OCI-LY7 (cell line): ENCODE data around the gene IRS1. TPM values are rescaled to one million over a fixed set of nuclear protein-coding genes. Genes with fewer than 3 reads are reported as not detected.

Experiments
- BruUV-seq: library from RNA; stranded (reverse); fragments of 400-500 nt; replicated peaks from 2 replicates; lab custom pipeline; 2021; lab: Mats Ljungman, UMichigan
- CTCF ChIA-PET: fragments of 300-600 bp; sonication (Branson Sonifier 250); formaldehyde crosslinking; loops from one replicate; lab custom pipeline; 2022; ENCODE audit warnings: antibody characterized with exemption; ENCODE audit not compliant: unreplicated experiment; lab: Charles Lee
- POLR2A ChIA-PET: fragments of 300-600 bp; sonication (Branson Sonifier 250); formaldehyde crosslinking; loops from one replicate; lab custom pipeline; 2022; ENCODE audit warnings: antibody characterized with exemption; lab: Charles Lee
- DNase-seq: peaks from one replicate; pipeline ENCODE4 v3.0.0-alpha.2; 2015; ENCODE audit warnings: low spot score
- H2AFZ ChIP-seq: fragments of 200-600 bp; sonication (generic), shearing (Covaris generic); 2 replicates; pipeline ENCODE4 v1.6.1; 2014; ENCODE audit warnings: mild to moderate bottlenecking, antibody characterized with exemption, low read length, moderate library complexity
- H3K27ac ChIP-seq: fragments of 200-600 bp; sonication (generic); 2 replicates; pipeline ENCODE4 v1.5.1; 2014; ENCODE audit warnings: mixed run types, low read depth, mild to moderate bottlenecking, moderate library complexity, low read length, inconsistent platforms; ENCODE audit not compliant: poor library complexity, severe bottlenecking
- H3K36me3 ChIP-seq: fragments of 200-600 bp; sonication (generic); 2 replicates; pipeline ENCODE4 v1.6.1; 2014; ENCODE audit warnings: mild to moderate bottlenecking, antibody characterized with exemption, low read length, moderate library complexity, mixed read lengths; ENCODE audit not compliant: insufficient read depth
- H3K4me1 ChIP-seq: fragments of 200-600 bp; sonication (generic); 2 replicates; pipeline ENCODE4 v1.5.1; 2014; ENCODE audit warnings: mild to moderate bottlenecking, low read length; ENCODE audit not compliant: insufficient read depth, poor library complexity, severe bottlenecking
- H3K4me2 ChIP-seq: fragments of 200-600 bp; sonication (generic); 2 replicates; pipeline ENCODE4 v1.6.1; 2014; ENCODE audit warnings: mild to moderate bottlenecking, low read length
- H3K4me3 ChIP-seq: fragments of 200-600 bp; sonication (generic); 2 replicates; pipeline ENCODE4 v1.5.1; 2014; ENCODE audit warnings: mild to moderate bottlenecking, low read depth, low read length; ENCODE audit not compliant: poor library complexity, severe bottlenecking
- H3K79me2 ChIP-seq: fragments of 200-600 bp; sonication (generic); 2 replicates; pipeline ENCODE4 v1.6.1; 2016; ENCODE audit warnings: low read depth, mild to moderate bottlenecking, low read length, moderate library complexity, mixed read lengths; ENCODE audit not compliant: insufficient read depth
- H3K9me2 ChIP-seq: fragments of 200-600 bp; sonication (generic); 2 replicates; pipeline ENCODE4 v1.6.1; 2016; ENCODE audit warnings: mild to moderate bottlenecking, low read length, mixed read lengths; ENCODE audit not compliant: insufficient read depth
- H3K9me3 ChIP-seq: fragments of 200-600 bp; sonication (generic); 2 replicates; pipeline ENCODE4 v1.6.1; 2014; ENCODE audit warnings: mild to moderate bottlenecking, mixed run types, low read length, mixed read lengths
- H4K20me1 ChIP-seq: fragments of 200-600 bp; sonication (generic); 2 replicates; pipeline ENCODE4 v1.6.1; 2014; ENCODE audit warnings: mild to moderate bottlenecking, antibody characterized with exemption, low read length, moderate library complexity, mixed read lengths; ENCODE audit not compliant: insufficient read depth
- CTCF ChIP-seq: fragments of 200-600 bp; sonication (generic); conservative IDR thresholded peaks from 2 replicates; pipeline ENCODE4 v1.5.1; 2014; ENCODE audit warnings: mild to moderate bottlenecking, antibody characterized with exemption, low read length, moderate library complexity, mixed read lengths
- EZH2phosphoT487 ChIP-seq: fragments of 200-600 bp; sonication (generic); IDR thresholded peaks from 2 replicates; pipeline ENCODE4 v1.6.1; 2018; ENCODE audit warnings: low read depth, borderline replicate concordance, mild to moderate bottlenecking, mixed run types, antibody characterized with exemption, low read length, moderate library complexity, mixed read lengths
- intact Hi-C: fragments of 100-400 bp; cut with micrococcal nuclease; formaldehyde crosslinking; loops from one replicate; pipeline ENCODE4 v1.10.0; 2022; ENCODE audit not compliant: unreplicated experiment
- total RNA-seq, 2 experiments: library from RNA; depleted of rRNA in 1 of 2; stranded (reverse); fragments of >200 nt in 1 of 2; shearing (Covaris generic) in 1 of 2; gene quantifications; 2 replicates each; pipeline ENCODE4 v1.2.3, GENCODE V29; 2014 to 2022

Gene IRS1
- total RNA-seq, 2 experiments from 2014 or later = 18.1 to 23.5 TPM

GRCh38 chr2:226693521-226693920 is 106.1 kb downstream of the IRS1 start:
- DNase-seq = no peak
- intact Hi-C loops = loop anchor here (5.0 kb wide), 1 partner anchor 104 kb away; the partner anchor contains the start of gene IRS1
- Histone ChIP-seq H3K4me2 (no peak overlapping the region), H3K4me3 (no peak overlapping the region), H3K79me2 (no peaks in the 10 kb centered on the region), H2AFZ (no peak overlapping the region), H3K9me2 (no peaks in the 10 kb centered on the region), H3K36me3 (no peaks in the 10 kb centered on the region), H3K27ac (no peak overlapping the region), H3K9me3 (no peaks in the 10 kb centered on the region), H3K4me1 (no peaks in the 10 kb centered on the region), H4K20me1 (no peaks in the 10 kb centered on the region)
- ChIA-PET POLR2A (interaction anchor here (0.6 to 1.1 kb wide), 3 partner anchors 19 to 85 kb away, joined by 3 read pairs; no protein-coding TSS in a partner anchor), CTCF (no interaction called here)
- no TSS peak for BruUV-seq
- TF ChIP-seq EZH2phosphoT487 = no peak
- no peak for TF ChIP-seq CTCF

GRCh38 chr2:226692521-226693126 is 107.0 kb downstream of the IRS1 start:
- no peaks in the 10 kb centered on the region for H3K9me3 ChIP-seq
- no peak overlapping the region for H3K27ac ChIP-seq
- H4K20me1 ChIP-seq = no peaks in the 10 kb centered on the region
- H3K4me1 ChIP-seq = no peaks in the 10 kb centered on the region
- intact Hi-C loops = loop anchor here (5.0 kb wide), 1 partner anchor 105 kb away; the partner anchor contains the start of gene IRS1
- H3K4me3 ChIP-seq = no peak overlapping the region
- ChIA-PET CTCF (no interaction called here), POLR2A (interaction anchor here (0.9 kb wide), 1 partner anchor 86 kb away, joined by 3 read pairs; no protein-coding TSS in a partner anchor)
- DNase-seq = no peak
- no peaks in the 10 kb centered on the region for H3K36me3 ChIP-seq
- TF ChIP-seq CTCF (no peak), EZH2phosphoT487 (no peak)
- BruUV-seq = no TSS peak
- no peak overlapping the region for H2AFZ ChIP-seq
- no peaks in the 10 kb centered on the region for H3K9me2 ChIP-seq
- no peaks in the 10 kb centered on the region for H3K79me2 ChIP-seq
- no peak overlapping the region for H3K4me2 ChIP-seq

GRCh38 chr2:226691255-226691654 is 108.4 kb downstream of the IRS1 start:
- no peak for DNase-seq
- H3K4me2 ChIP-seq = no peak overlapping the region
- TF ChIP-seq EZH2phosphoT487 (no peak), CTCF (no peak)
- ChIA-PET POLR2A (interaction anchor here (1.0 kb wide), 2 partner anchors 14 to 96 kb away, joined by 3 read pairs; no protein-coding TSS in a partner anchor), CTCF (no interaction called here)
- no peak overlapping the region for H2AFZ ChIP-seq
- H4K20me1 ChIP-seq = no peaks in the 10 kb centered on the region
- H3K4me3 ChIP-seq = no peak overlapping the region
- BruUV-seq = no TSS peak
- no peak overlapping the region for H3K27ac ChIP-seq
- no peaks in the 10 kb centered on the region for H3K4me1 ChIP-seq
- H3K9me3 ChIP-seq = no peaks in the 10 kb centered on the region
- H3K9me2 ChIP-seq = no peaks in the 10 kb centered on the region
- intact Hi-C loops = loop anchor here (5.0 kb wide), 1 partner anchor 106 kb away; the partner anchor contains the start of gene IRS1
- H3K36me3 ChIP-seq = no peaks in the 10 kb centered on the region
- no peaks in the 10 kb centered on the region for H3K79me2 ChIP-seq
